Measurements from ENCODE around the gene GFOD1. TPM values are rescaled to one million over a fixed set of nuclear protein-coding genes. Genes with fewer than 3 reads are reported as not detected.

GFOD1 gene
- total and polyA plus RNA-seq, 2 donors (not counting 1 experiment from before 2014, with no cell fraction given): 10.5 to 25.3 TPM

DNA sequence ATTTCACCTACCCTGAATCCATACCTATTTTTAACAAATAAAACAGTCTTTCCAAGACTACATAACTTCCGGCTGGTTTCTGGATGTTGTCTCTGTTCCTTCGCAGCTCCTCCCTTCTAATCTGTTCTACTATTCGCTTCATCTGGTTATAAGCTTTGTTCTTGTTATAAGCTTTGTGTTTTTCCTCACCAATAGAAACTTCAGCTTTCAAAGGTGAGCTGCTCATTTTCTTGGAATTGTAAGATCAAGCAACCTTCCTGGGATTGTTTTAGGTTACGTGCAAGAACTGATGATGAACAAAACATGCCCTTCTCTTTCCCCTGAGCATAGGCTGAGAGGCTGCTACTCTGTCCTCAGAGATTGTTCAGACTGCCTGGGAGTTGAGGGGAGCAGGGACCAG, 2.1 kb downstream of the GFOD1 start:
- no peaks in the 10 kb centered on the region for H3K27me3 ChIP-seq (ENCODE audit: control insufficient read depth, insufficient read depth, low read length)
- peak overlapping the region; percentile 63 for H3K27ac ChIP-seq (ENCODE audit: insufficient read depth, low read length)
- DNase-seq (ENCODE audit: low read depth in 2 of 2): no peak
- H3K36me3 ChIP-seq (ENCODE audit: control insufficient read depth, insufficient read depth, low read length): no peaks in the 10 kb centered on the region
- peak overlapping the region; percentile 66 for H2AFZ ChIP-seq (ENCODE audit: low read length)
- H4K20me1 ChIP-seq (ENCODE audit: control insufficient read depth, extremely low read depth, insufficient read depth, low read length): no peaks in the 10 kb centered on the region
- TF ChIP-seq, protein P1, sequence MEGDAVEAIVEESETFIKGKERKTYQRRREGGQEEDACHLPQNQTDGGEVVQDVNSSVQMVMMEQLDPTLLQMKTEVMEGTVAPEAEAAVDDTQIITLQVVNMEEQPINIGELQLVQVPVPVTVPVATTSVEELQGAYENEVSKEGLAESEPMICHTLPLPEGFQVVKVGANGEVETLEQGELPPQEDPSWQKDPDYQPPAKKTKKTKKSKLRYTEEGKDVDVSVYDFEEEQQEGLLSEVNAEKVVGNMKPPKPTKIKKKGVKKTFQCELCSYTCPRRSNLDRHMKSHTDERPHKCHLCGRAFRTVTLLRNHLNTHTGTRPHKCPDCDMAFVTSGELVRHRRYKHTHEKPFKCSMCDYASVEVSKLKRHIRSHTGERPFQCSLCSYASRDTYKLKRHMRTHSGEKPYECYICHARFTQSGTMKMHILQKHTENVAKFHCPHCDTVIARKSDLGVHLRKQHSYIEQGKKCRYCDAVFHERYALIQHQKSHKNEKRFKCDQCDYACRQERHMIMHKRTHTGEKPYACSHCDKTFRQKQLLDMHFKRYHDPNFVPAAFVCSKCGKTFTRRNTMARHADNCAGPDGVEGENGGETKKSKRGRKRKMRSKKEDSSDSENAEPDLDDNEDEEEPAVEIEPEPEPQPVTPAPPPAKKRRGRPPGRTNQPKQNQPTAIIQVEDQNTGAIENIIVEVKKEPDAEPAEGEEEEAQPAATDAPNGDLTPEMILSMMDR (conservative IDR thresholded peaks at IDR 0.05 in 1 of 2, IDR thresholded peaks at IDR 0.05 in 1 of 2; ENCODE audit: low read depth in 1 of 2, low read length in 2 of 2): no peak
- TF ChIP-seq EZH2 (IDR thresholded peaks at IDR 0.05; ENCODE audit: low read length, missing control alignments): no peak
- no peaks in the 10 kb centered on the region for H3K4me1 ChIP-seq (ENCODE audit: control insufficient read depth, extremely low read depth, insufficient read depth, low read length)
- peak overlapping the region; percentile 39 for H3K9ac ChIP-seq (ENCODE audit: insufficient read depth, low read length)
- no peaks in the 10 kb centered on the region for H3K9me3 ChIP-seq (ENCODE audit: control insufficient read depth, insufficient read depth, low read depth, low read length)
- H3K4me2 ChIP-seq (ENCODE audit: extremely low read depth, insufficient read depth, low read length): peak overlapping the region; percentile 99
- H3K4me3 ChIP-seq (replicated peaks in 1 of 4; ENCODE audit: control extremely low read depth in 1 of 4, insufficient read depth in 1 of 4, low read depth in 3 of 4, low read length in 4 of 4): peak overlapping the region; percentile 78 to 93 (median 89)
- peaks cover 24% of the 10 kb centered on the region for H3K79me2 ChIP-seq (ENCODE audit: control insufficient read depth, insufficient read depth, low read length)

DNA sequence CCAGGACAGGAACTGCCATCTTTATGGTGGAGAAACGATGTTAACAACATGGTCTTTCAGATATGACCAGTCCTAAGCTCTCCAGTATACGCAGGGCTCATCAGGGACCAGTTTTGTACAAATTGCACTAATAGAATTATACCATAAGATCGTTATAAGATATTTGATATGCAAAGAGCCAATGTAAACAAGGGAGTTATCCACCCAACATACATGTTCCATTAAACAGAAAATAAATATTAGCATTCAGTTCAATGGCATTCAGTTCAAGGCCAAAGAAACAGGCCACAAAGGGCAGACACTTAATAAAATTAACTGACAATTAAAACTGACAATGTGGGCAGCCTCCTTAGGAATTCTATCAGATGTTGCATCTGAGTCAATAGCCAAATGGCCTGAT, 2.6 kb downstream of the GFOD1 start:
- H3K4me3 ChIP-seq (replicated peaks in 1 of 4; ENCODE audit: control extremely low read depth in 1 of 4, insufficient read depth in 1 of 4, low read depth in 3 of 4, low read length in 4 of 4): peak overlapping the region; percentile 78 to 93 (median 89)
- TF ChIP-seq, protein P1 (conservative IDR thresholded peaks at IDR 0.05 in 1 of 2, IDR thresholded peaks at IDR 0.05 in 1 of 2; ENCODE audit: low read depth in 1 of 2, low read length in 2 of 2): no peak
- TF ChIP-seq EZH2 (IDR thresholded peaks at IDR 0.05; ENCODE audit: low read length, missing control alignments): no peak
- H3K36me3 ChIP-seq (ENCODE audit: control insufficient read depth, insufficient read depth, low read length): no peaks in the 10 kb centered on the region
- no peaks in the 10 kb centered on the region for H3K27me3 ChIP-seq (ENCODE audit: control insufficient read depth, insufficient read depth, low read length)
- H3K9ac ChIP-seq (ENCODE audit: insufficient read depth, low read length): no peak overlapping the region
- no peaks in the 10 kb centered on the region for H3K4me1 ChIP-seq (ENCODE audit: control insufficient read depth, extremely low read depth, insufficient read depth, low read length)
- peaks cover 24% of the 10 kb centered on the region for H3K79me2 ChIP-seq (ENCODE audit: control insufficient read depth, insufficient read depth, low read length)
- H2AFZ ChIP-seq (ENCODE audit: low read length): no peak overlapping the region
- H3K27ac ChIP-seq (ENCODE audit: insufficient read depth, low read length): no peak overlapping the region
- H3K9me3 ChIP-seq (ENCODE audit: control insufficient read depth, insufficient read depth, low read depth, low read length): no peaks in the 10 kb centered on the region
- no peak for DNase-seq (ENCODE audit: low read depth in 2 of 2)
- no peaks in the 10 kb centered on the region for H4K20me1 ChIP-seq (ENCODE audit: control insufficient read depth, extremely low read depth, insufficient read depth, low read length)
- peak overlapping the region; percentile 99 for H3K4me2 ChIP-seq (ENCODE audit: extremely low read depth, insufficient read depth, low read length)

- no peak overlapping the region for H2AFZ ChIP-seq (ENCODE audit: low read length)
- no peak overlapping the region for H3K9ac ChIP-seq (ENCODE audit: insufficient read depth, low read length)
- H3K4me2 ChIP-seq (ENCODE audit: extremely low read depth, insufficient read depth, low read length): peak overlapping the region; percentile 99
- H3K4me1 ChIP-seq (ENCODE audit: control insufficient read depth, extremely low read depth, insufficient read depth, low read length): no peaks in the 10 kb centered on the region
- H3K4me3 ChIP-seq (replicated peaks in 1 of 4; ENCODE audit: control extremely low read depth in 1 of 4, insufficient read depth in 1 of 4, low read depth in 3 of 4, low read length in 4 of 4): peak overlapping the region; percentile 27 to 93 (median 85)
- no peak for TF ChIP-seq EZH2 (IDR thresholded peaks at IDR 0.05; ENCODE audit: low read length, missing control alignments)
- TF ChIP-seq, protein P1 (conservative IDR thresholded peaks at IDR 0.05 in 1 of 2, IDR thresholded peaks at IDR 0.05 in 1 of 2; ENCODE audit: low read depth in 1 of 2, low read length in 2 of 2): no peak
- no peaks in the 10 kb centered on the region for H3K27me3 ChIP-seq (ENCODE audit: control insufficient read depth, insufficient read depth, low read length)
- H4K20me1 ChIP-seq (ENCODE audit: control insufficient read depth, extremely low read depth, insufficient read depth, low read length): no peaks in the 10 kb centered on the region
- DNase-seq (ENCODE audit: low read depth in 2 of 2): no peak
- peaks cover 24% of the 10 kb centered on the region for H3K79me2 ChIP-seq (ENCODE audit: control insufficient read depth, insufficient read depth, low read length)
- no peaks in the 10 kb centered on the region for H3K9me3 ChIP-seq (ENCODE audit: control insufficient read depth, insufficient read depth, low read depth, low read length)
- no peak overlapping the region for H3K27ac ChIP-seq (ENCODE audit: insufficient read depth, low read length)
- H3K36me3 ChIP-seq (ENCODE audit: control insufficient read depth, insufficient read depth, low read length): no peaks in the 10 kb centered on the region
Measured at GRCh38 chr6:13484138-13484708, 3.2 kb downstream of the GFOD1 start.

Measured in fibroblast of lung (primary cell).